OCI-LY1 (cell line): ENCODE data around the gene TLE7.

Experiments used
- H2AFZ ChIP-seq: fragments of 200-600 bp; sonication (generic), shearing (Covaris generic); 2 replicates; pipeline ENCODE4 v1.6.0; 2014; ENCODE audit warnings: antibody characterized with exemption, mild to moderate bottlenecking, low read length
- H3F3A ChIP-seq: fragments of 200-600 bp; sonication (generic), shearing (Covaris generic); 2 replicates; pipeline ENCODE4 v1.6.0; 2014; ENCODE audit warnings: mild to moderate bottlenecking, antibody characterized with exemption, low read length, moderate library complexity; ENCODE audit not compliant: insufficient read depth
- H3K27ac ChIP-seq: fragments of 200-600 bp; sonication (generic); 2 replicates; pipeline ENCODE4 v1.5.1; 2014; ENCODE audit warnings: low read length, mixed run types, mild to moderate bottlenecking, low read depth; ENCODE audit not compliant: poor library complexity, severe bottlenecking
- H3K27me3 ChIP-seq: fragments of 200-600 bp; sonication (generic); 2 replicates; pipeline ENCODE4 v1.6.0; 2014; ENCODE audit warnings: antibody characterized with exemption, mild to moderate bottlenecking, low read length, moderate library complexity; ENCODE audit not compliant: insufficient read depth
- H3K36me3 ChIP-seq: fragments of 200-600 bp; sonication (generic); 2 replicates; pipeline ENCODE4 v1.6.1; 2014; ENCODE audit warnings: mild to moderate bottlenecking, antibody characterized with exemption, low read length, moderate library complexity, mixed read lengths; ENCODE audit not compliant: insufficient read depth
- H3K4me1 ChIP-seq: fragments of 200-600 bp; sonication (generic); 2 replicates; pipeline ENCODE4 v1.5.1; 2014; ENCODE audit warnings: mild to moderate bottlenecking, low read length, moderate library complexity; ENCODE audit not compliant: insufficient read depth, severe bottlenecking
- H3K4me2 ChIP-seq: fragments of 200-600 bp; sonication (generic), shearing (Covaris generic); 2 replicates; pipeline ENCODE4 v1.6.1; 2014; ENCODE audit warnings: low read length
- H3K4me3 ChIP-seq: fragments of 200-600 bp; sonication (generic); 2 replicates; pipeline ENCODE4 v1.5.1; 2014; ENCODE audit warnings: low read length, low read depth, mild to moderate bottlenecking, mixed read lengths; ENCODE audit not compliant: poor library complexity, severe bottlenecking
- H3K79me2 ChIP-seq: fragments of 200-600 bp; shearing (Covaris generic); 2 replicates; pipeline ENCODE4 v1.6.1; 2016; ENCODE audit warnings: mixed run types, low read length, mixed read lengths; ENCODE audit not compliant: insufficient read depth
- H3K9ac ChIP-seq: fragments of 200-600 bp; sonication (generic), shearing (Covaris generic); 2 replicates; pipeline ENCODE4 v1.6.1; 2014; ENCODE audit warnings: mild to moderate bottlenecking, low read length, mixed read lengths
- H3K9me2 ChIP-seq: fragments of 200-600 bp; sonication (generic), shearing (Covaris generic); 2 replicates; pipeline ENCODE4 v1.6.1; 2014; ENCODE audit warnings: low read depth, mild to moderate bottlenecking, low read length, mixed read lengths
- H3K9me3 ChIP-seq: fragments of 200-600 bp; shearing (Covaris generic); 2 replicates; pipeline ENCODE4 v1.6.1; 2014; ENCODE audit warnings: low read length, mixed read lengths
- H4K20me1 ChIP-seq: fragments of 200-600 bp; sonication (generic), shearing (Covaris generic); 2 replicates; pipeline ENCODE4 v1.6.0; 2016; ENCODE audit warnings: mild to moderate bottlenecking, low read length; ENCODE audit not compliant: insufficient read depth
- EZH2 ChIP-seq: fragments of 200-600 bp; sonication (generic), shearing (Covaris generic); IDR thresholded peaks from 2 replicates; pipeline ENCODE4 v1.8.0; 2017; ENCODE audit warnings: borderline replicate concordance, mixed run types, mild to moderate bottlenecking, antibody characterized with exemption, low read length, moderate library complexity, mixed read lengths
- TF ChIP-seq, protein P1 (sequence below): fragments of 200-600 bp; sonication (generic), shearing (Covaris generic); IDR thresholded peaks from 2 replicates; pipeline ENCODE4 v1.5.1; 2017; ENCODE audit warnings: mild to moderate bottlenecking, antibody characterized with exemption, low read length, moderate library complexity, mixed read lengths

TLE7 gene

GRCh38 chr16:71429581-71429980, 12.3 kb downstream of the TLE7 start:
- Histone ChIP-seq H2AFZ (no peak overlapping the region), H3K9me2 (no peaks in the 10 kb centered on the region), H3K36me3 (no peaks in the 10 kb centered on the region), H3K9ac (no peak overlapping the region), H3K79me2 (no peaks in the 10 kb centered on the region), H3K27ac (no peak overlapping the region), H3K27me3 (peaks cover 8% of the 10 kb centered on the region), H3K4me3 (no peak overlapping the region), H4K20me1 (no peaks in the 10 kb centered on the region), H3K9me3 (no peaks in the 10 kb centered on the region), H3F3A (no peaks in the 10 kb centered on the region), H3K4me1 (no peaks in the 10 kb centered on the region), H3K4me2 (no peak overlapping the region)
- no peak for TF ChIP-seq EZH2
- TF ChIP-seq, protein P1, sequence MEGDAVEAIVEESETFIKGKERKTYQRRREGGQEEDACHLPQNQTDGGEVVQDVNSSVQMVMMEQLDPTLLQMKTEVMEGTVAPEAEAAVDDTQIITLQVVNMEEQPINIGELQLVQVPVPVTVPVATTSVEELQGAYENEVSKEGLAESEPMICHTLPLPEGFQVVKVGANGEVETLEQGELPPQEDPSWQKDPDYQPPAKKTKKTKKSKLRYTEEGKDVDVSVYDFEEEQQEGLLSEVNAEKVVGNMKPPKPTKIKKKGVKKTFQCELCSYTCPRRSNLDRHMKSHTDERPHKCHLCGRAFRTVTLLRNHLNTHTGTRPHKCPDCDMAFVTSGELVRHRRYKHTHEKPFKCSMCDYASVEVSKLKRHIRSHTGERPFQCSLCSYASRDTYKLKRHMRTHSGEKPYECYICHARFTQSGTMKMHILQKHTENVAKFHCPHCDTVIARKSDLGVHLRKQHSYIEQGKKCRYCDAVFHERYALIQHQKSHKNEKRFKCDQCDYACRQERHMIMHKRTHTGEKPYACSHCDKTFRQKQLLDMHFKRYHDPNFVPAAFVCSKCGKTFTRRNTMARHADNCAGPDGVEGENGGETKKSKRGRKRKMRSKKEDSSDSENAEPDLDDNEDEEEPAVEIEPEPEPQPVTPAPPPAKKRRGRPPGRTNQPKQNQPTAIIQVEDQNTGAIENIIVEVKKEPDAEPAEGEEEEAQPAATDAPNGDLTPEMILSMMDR: no peak

GRCh38 chr16:71428883-71429282, 13.0 kb downstream of the TLE7 start:
- Histone ChIP-seq H3K4me1 (no peaks in the 10 kb centered on the region), H3K79me2 (no peaks in the 10 kb centered on the region), H3K9me3 (no peaks in the 10 kb centered on the region), H3K4me2 (no peak overlapping the region), H2AFZ (no peak overlapping the region), H3K27ac (no peak overlapping the region), H3K9ac (no peak overlapping the region), H3F3A (no peaks in the 10 kb centered on the region), H3K4me3 (no peak overlapping the region), H3K9me2 (no peaks in the 10 kb centered on the region), H3K27me3 (peaks cover 8% of the 10 kb centered on the region), H4K20me1 (no peaks in the 10 kb centered on the region), H3K36me3 (no peaks in the 10 kb centered on the region)
- no peak for TF ChIP-seq EZH2
- TF ChIP-seq, protein P1: no peak

- Histone ChIP-seq H3K4me2 (no peak overlapping the region), H2AFZ (no peak overlapping the region), H3K9me2 (no peaks in the 10 kb centered on the region), H4K20me1 (no peaks in the 10 kb centered on the region), H3K36me3 (no peaks in the 10 kb centered on the region), H3K9me3 (no peaks in the 10 kb centered on the region), H3K4me3 (no peak overlapping the region), H3K79me2 (no peaks in the 10 kb centered on the region), H3K27me3 (peaks cover 8% of the 10 kb centered on the region), H3K9ac (no peak overlapping the region), H3F3A (no peaks in the 10 kb centered on the region), H3K27ac (no peak overlapping the region), H3K4me1 (no peaks in the 10 kb centered on the region)
- TF ChIP-seq, protein P1: no peak
- TF ChIP-seq EZH2: no peak
Measured at GRCh38 chr16:71428385-71428784, 13.5 kb downstream of the TLE7 start.
